ENCODE data around the gene RSF1.

- no peak for TF ChIP-seq TCF7L2 (IDR thresholded peaks at IDR 0.05; ENCODE audit: borderline replicate concordance, extremely low read depth, insufficient read depth, insufficient read length)
- no peak for TF ChIP-seq CTCF (IDR thresholded peaks at IDR 0.05 in 2 of 3, conservative IDR thresholded peaks at IDR 0.05 in 1 of 3; ENCODE audit: borderline replicate concordance in 1 of 3, insufficient read depth in 1 of 3, low read depth in 2 of 3, low read length in 2 of 3)
- TF ChIP-seq POLR2A (IDR thresholded peaks at IDR 0.05; ENCODE audit: borderline replicate concordance, extremely low read depth, insufficient read depth, insufficient read length) = no peak
- no peak for TF ChIP-seq SIN3A (IDR thresholded peaks at IDR 0.05; ENCODE audit: low read depth)
Observed at GRCh38 chr11:77750394-77751156, 69.9 kb downstream of the RSF1 start.

All from HCT116 (cell line).